Measurements from ENCODE around the gene ASIC1. TPM values are rescaled to one million over a fixed set of nuclear protein-coding genes. Genes with fewer than 3 reads are reported as not detected.
"Not testable (repeated sequence)": the region's sequence is repeated elsewhere in the genome, so short reads cannot be mapped to it uniquely, and the experiment has no call there.

Gene ASIC1
- total RNA-seq, 1 experiment from 2014 or later, result 3.4 TPM

GRCh38 chr12:50084409-50084774, 27.0 kb downstream of the ASIC1 start:
- not testable (repeated sequence) for DNase-seq (ENCODE audit: low spot score)

GRCh38 chr12:50084775-50085614, 27.6 kb downstream of the ASIC1 start, which contains the start of gene SMARCD1:
TSS of gene SMARCD1 (plus strand) at chr12:50085342. CDS start at chr12:50085370, 28 bp downstream.
- peak; percentile 90 for DNase-seq (ENCODE audit: low spot score)

- no peak for DNase-seq (ENCODE audit: low spot score)
These were observed 28.2 kb downstream of the ASIC1 start for GRCh38 chr12:50085615-50086072.

- DNase-seq (ENCODE audit: low spot score), result no peak
These were observed 28.8 kb downstream of the ASIC1 start for GRCh38 chr12:50086148-50086547.

- no peak for DNase-seq (ENCODE audit: low spot score)
These were observed 29.8 kb downstream of the ASIC1 start for GRCh38 chr12:50087151-50087550.

- DNase-seq (ENCODE audit: low spot score), result no peak
These were observed 30.6 kb downstream of the ASIC1 start for GRCh38 chr12:50087995-50088394.

GRCh38 chr12:50088577-50089335, 31.4 kb downstream of the ASIC1 start:
- DNase-seq (ENCODE audit: low spot score), result peak; percentile 58

- DNase-seq (ENCODE audit: low spot score), result no peak
These were observed 32.3 kb downstream of the ASIC1 start for GRCh38 chr12:50089730-50090129.

GRCh38 chr12:50090391-50090790, 33.0 kb downstream of the ASIC1 start:
- no peak for DNase-seq (ENCODE audit: low spot score)

- DNase-seq (ENCODE audit: low spot score), result no peak
These were observed 40.6 kb downstream of the ASIC1 start for GRCh38 chr12:50097952-50098351.

GRCh38 chr12:50099302-50100008, 42.1 kb downstream of the ASIC1 start:
- DNase-seq (ENCODE audit: low spot score), result no peak

GRCh38 chr12:50100561-50100960, 43.2 kb downstream of the ASIC1 start:
- no peak for DNase-seq (ENCODE audit: low spot score)

- peak; percentile 48 for DNase-seq (ENCODE audit: low spot score)
These were observed 44.3 kb downstream of the ASIC1 start for GRCh38 chr12:50101663-50102062.

- no peak for DNase-seq (ENCODE audit: low spot score)
These were observed 44.7 kb downstream of the ASIC1 start for GRCh38 chr12:50102131-50102531.

- no peak for DNase-seq (ENCODE audit: low spot score)
These were observed 45.4 kb downstream of the ASIC1 start for GRCh38 chr12:50102646-50103309.

- DNase-seq (ENCODE audit: low spot score), result no peak
These were observed 46.0 kb downstream of the ASIC1 start for GRCh38 chr12:50103351-50103750.

GRCh38 chr12:50103767-50104321, 46.4 kb downstream of the ASIC1 start, which contains the start of gene GPD1:
TSS of gene GPD1 (plus strand) at chr12:50104008. CDS start at chr12:50104051, 43 bp downstream.
- peak; percentile 33 for DNase-seq (ENCODE audit: low spot score)

GRCh38 chr12:50104417-50105366, 47.3 kb downstream of the ASIC1 start:
- no peak for DNase-seq (ENCODE audit: low spot score)

GRCh38 chr12:50105913-50106450, 48.6 kb downstream of the ASIC1 start:
- DNase-seq (ENCODE audit: low spot score), result no peak

GRCh38 chr12:50106907-50107306, 49.5 kb downstream of the ASIC1 start:
- DNase-seq (ENCODE audit: low spot score), result no peak
